GM21619 (cell line): ENCODE results near the gene ECSCR.
"Not testable (repeated sequence)": the region's sequence is repeated elsewhere in the genome, so short reads cannot be mapped to it uniquely, and the experiment has no call there.

Experiments used
- ATAC-seq: cut with Tn5 transposase; IDR thresholded peaks from one replicate; pipeline ENCODE4 v1.9.1; 2021; ENCODE audit not compliant: unreplicated experiment

ECSCR gene

GRCh38 chr5:139462586-139463276, at the start of gene ECSCR:
Gene ECSCR (minus strand): TSS chr5:139462743. CDS start chr5:139462670, 73 bp downstream.
- ATAC-seq, result no peak

DNA sequence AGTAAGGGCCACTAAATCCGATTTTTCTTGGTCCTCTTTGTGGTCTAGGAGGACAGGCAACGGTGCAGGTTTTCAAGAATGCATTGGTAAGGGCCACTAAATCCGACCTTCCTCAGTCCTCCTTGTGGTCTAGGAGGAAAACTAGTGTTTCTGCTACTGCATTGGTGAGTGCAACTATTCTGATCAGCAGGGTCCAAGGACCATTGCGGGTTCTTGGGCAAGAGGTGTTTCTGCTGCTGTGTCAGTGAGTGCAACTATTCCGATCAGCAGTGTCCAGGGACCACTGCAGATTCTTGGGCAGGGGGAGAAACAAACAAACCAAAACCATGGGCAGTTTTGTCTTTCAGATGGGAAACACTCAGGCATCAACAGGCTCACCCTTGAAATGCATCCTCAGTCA, 42.2 kb upstream of the ECSCR start:
- not testable (repeated sequence) for ATAC-seq

DNA sequence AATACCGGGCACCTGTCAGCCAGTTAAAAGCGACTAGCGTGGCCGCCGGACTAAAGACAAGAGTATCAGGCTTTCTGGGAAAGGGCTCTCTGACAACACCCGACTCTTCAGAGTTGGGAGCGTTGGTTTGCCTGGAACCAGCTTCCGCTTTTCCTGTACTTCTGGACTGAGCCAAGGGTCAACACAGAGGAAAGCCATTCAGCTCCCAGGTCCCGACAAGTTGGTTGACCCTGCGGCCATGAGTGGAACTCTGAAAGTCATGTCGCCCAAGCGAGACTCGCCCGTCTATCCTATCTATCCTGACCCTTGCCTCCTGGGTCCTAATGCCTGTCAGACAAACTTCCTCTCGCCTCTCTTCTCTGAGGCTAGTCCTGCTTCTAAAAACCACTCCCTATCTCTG, 41.3 kb upstream of the ECSCR start:
- ATAC-seq, result not testable (repeated sequence)

- ATAC-seq, result not testable (repeated sequence)
These were observed 40.7 kb upstream of the ECSCR start for GRCh38 chr5:139503036-139503817.

DNA sequence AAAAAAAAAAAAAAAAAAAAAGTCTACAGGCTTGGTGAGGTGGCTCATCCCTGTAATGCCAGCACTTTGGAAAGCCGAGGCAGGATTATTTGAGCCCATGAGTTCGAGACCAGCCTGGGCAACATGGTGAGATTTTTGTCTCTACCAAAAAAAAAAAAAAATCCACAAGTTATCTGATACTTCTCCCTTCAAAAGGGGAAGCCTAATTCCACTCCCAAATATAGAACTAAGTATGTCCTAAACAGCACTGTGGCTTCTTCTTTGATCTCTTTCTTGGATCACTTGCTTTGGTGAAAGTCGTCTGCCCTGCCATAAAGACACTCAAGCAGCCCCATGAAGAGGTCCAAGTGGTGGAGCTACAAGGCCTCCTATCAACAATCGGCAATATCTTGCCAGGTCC, 38.8 kb upstream of the ECSCR start:
- no peak for ATAC-seq

DNA sequence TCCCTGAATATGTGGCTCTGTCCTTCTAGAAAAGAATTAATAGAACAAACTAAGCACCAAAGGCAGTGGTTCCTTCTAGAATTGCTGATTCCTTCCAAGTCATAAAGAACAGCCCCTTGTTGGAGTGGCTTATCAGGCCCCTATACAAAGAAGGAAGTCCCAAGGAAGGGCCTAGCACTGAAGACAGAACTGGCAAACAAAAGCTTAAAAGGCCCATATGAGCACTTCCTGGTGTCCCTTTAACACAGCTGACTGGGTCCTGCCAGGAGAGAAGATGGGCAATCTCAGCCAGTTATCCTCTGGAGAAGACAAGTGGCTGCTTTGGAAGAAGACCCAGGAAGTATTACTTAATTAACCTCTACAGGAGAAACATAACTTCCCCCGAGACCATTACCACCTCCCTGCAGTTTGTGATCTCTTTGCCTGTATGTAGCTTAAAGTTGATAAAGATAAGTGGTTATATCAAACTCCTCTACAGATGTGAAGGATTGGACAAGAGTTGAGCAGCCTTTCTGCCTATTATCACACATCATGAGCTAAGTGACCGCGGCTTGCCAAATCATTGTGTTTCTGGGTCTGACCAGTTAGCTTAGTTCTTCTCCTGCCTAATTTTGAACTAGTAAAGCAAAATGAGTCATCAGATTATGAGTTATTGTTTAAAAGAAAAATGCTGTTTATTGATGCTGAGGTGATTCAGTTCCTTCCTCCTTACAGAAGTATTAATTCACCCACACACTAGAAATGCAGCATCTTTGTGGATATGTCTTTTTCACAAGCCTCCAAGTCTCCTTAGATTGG, 33.3 kb upstream of the ECSCR start:
- no peak for ATAC-seq

DNA sequence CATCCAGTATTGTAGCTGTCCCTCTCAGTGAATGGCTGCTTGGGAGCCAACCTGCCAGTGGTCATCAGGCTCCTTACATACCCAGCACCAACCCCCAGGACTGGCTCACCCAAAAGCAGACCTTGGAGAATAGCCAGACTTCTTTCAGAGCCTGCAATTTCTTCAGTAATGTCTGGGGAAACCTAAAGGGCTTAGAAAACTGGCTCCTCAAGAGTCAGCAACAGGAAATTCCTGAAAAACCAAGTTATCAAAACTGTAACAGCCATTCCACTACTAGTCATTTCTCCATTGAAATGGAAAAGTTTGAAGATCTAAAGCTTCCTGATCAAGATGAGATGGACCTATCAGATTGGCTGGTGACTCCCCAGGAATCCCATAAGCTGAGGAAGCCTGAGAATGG, 32.3 kb upstream of the ECSCR start:
- no peak for ATAC-seq

DNA sequence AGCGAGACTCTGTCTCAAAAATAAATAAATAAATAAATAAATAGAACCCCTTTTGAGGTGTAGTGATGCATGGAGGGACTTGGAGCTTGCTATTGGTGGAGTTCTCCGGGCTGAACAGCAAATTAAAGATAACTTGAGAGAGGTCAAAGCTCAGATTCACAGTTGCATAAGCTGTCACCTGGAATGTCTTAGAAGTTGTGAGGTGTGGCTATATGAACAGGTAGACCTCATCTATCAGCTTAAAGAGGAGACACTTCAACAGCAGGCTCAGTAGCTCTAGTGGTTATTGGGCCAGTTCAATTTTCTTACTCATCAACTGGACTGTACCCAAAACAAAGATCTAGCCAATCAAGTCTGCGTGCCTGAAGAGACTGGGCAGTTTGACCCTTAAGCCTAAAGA, 31.7 kb upstream of the ECSCR start:
- no peak for ATAC-seq

GRCh38 chr5:139492700-139493192, 30.2 kb upstream of the ECSCR start:
- ATAC-seq, result no peak

DNA sequence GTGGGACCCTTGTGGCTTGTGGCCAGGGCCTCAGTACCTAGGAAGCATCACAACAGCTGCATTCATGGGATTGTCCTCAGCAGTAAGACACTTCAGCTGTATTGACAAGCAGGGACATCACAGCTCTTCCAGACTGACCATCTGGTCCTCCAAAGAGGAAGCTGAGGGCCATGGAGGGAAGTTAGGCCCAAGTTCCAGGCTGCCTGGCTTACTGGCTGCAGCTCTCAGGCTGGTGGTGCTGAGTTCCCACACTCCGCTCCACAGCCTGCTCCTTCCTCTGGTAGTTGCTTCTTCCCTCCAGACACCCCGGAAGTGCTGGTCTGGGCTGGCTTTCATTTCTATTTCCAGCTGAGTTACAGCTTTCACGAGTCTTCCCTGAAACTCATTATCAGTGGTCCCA, 25.7 kb upstream of the ECSCR start:
- no peak for ATAC-seq

DNA sequence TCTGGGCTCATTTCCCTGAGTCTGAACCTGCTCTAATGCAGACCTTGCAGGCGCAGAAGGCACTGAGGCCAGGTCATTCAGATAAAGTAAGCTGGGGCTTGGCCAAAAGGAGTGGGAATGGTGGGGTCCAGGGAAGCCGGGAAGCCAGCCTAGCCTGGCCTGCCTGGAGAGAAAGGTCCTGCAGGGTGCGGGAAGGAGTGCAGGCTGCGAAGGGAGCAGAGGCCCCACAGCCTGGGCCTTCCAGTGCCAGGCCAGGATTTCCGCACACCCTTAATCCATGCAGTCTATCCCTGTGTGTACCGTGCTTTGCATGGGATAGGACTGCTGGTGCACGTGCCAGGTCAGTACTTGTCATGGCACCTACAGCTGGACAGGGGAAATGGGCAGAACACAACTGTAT, 23.7 kb upstream of the ECSCR start:
- ATAC-seq, result no peak

DNA sequence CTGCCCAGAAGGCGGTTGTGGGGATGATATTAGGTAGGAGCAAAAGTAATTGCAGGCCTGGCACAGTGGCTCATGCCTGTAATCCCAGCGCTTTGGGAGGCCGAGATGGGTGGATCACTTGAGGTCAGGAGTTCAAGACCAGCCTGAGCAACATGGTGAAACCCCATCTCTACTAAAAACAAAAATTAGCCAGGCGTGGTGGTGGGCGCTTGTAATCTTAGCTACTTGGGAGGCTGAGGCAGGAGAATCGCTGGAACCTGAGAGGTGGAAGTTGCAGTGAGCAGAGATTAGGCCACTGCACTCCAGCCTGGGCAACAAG, 20.3 kb upstream of the ECSCR start:
- not testable (repeated sequence) for ATAC-seq

DNA sequence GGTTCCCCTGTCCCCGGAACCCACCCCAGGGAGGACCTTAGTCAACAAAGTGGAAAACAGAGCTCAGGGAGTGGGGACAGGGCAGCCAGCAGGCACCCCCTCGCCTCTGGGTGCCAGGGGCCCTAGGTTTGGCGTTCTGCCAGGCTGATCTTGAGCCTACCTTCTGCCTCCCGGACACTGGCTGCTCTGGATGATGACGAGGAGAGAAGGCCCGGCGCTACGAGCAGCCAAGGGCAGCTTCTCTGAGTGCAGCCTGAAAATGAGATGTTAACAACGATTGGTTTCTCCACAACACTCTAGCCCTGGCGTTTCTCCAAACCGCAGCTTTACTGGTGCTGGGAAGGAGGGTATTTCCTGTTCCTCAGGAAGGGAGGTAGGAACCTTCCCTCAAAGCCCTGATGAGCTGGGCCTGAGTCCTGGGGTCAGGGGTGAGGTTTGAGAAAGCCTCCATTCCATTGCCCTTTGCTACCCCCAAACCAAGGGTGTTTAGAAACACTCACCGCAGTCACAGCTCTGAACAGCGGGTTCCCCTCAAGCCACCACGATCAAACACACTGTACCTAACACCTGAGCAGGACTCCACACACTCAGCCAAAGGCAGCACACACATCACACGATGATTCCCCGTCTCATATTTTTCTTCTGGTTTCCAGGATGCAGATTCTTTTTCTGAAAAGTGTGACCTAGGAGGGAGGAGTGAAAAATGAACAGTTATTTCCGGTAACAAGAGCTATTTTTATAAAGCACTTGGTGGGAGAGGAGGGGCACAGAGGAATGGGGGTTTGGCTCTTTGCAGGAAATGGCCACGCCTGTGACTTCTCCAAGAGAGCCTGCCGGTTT, 19.7 kb upstream of the ECSCR start, which contains the start of gene STING1:
Gene STING1 (minus strand): TSS at position 709 of the 840 bp plus-strand sequence. CDS start 1,054 bp downstream, outside the sequence.
- ATAC-seq, result no peak

DNA sequence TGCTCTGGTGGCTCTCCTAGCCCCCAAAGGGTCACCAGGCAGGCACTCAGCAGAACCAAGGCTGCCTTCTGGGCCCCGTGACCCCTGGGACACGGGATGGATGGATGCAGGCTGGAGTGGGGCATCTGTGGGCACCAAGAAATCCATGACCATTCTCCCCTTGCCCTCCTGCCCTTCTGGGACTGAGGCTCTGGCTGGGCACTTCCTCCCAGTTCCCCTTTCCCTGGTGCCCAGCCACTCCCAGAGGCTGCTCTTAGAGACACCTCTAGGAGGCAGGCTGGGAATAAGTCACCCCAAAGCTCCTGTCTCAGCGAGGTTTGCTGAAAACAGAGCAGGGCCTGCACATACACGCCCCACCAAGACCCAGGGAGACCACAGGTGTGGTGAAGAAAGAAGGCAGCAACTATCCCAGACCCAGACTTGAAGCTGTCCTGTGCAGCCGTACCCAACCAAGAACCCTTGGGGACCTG, 19.1 kb upstream of the ECSCR start:
- ATAC-seq, result no peak

- no peak for ATAC-seq
These were observed 18.6 kb upstream of the ECSCR start for GRCh38 chr5:139481122-139481533.

GRCh38 chr5:139479729-139480128, 17.2 kb upstream of the ECSCR start:
- ATAC-seq, result not testable (repeated sequence)

DNA sequence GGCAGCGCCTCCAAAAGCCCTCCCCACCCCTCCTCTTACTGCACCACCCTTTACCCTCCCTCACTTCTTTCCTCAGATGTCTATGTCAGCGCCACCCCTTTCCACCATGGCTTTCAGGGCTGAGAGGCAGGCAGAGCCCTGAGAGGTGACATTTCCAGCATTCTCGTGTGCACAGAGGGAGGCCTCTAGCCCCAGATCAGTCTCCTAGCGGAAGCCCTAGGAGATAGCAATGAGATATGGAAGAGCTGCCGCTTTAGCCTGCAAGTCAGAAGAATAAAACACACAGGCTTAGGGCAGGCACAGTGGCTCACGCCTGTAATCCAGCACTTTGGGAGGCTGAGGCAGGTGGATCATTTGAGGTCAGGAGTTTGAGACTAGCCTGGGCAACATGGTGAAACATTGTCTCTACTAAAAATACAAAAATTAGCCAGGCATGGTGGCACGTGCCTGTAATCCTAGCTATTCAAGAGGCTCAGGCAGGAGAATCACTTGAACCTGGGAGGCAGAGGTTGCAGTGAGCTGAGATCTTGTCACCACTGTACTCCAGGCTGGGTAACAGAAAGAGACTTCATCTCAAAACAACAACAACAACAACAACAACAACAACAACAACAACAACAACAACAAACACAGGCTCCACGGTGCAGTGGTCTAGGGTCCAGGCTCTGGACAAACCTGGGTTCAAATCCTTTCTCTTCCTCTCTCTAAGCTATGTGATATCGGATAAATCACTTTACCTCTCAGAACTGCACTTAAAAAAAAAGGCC, 16.3 kb upstream of the ECSCR start:
- ATAC-seq, result not testable (repeated sequence)

GRCh38 chr5:139475865-139476617, 13.5 kb upstream of the ECSCR start:
- no peak for ATAC-seq
